ENCODE data around the gene WDFY3.

DNA sequence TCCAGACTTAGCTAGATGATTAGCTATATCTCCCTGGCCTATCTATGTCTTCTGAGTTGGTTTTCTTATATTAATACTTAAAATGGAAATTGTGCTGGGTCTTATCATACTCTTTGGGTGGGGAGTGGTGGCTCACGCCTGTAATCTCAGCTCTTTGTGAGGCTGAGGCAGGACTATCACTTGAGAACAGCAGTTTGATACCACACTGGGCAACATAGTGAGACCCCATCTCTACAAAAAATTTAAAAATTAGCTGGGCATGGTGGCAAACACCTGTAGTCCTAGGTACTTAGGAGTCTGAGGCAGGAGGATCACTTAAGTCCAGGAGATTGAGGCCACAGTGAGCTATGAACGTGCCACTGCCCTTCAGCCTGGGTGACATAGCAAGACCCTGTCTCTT lies 30.4 kb downstream of the WDFY3 start:
- TF ChIP-seq CTCF (IDR thresholded peaks at IDR 0.05), result no peak
- no peak for TF ChIP-seq EZH2 (IDR thresholded peaks at IDR 0.05; ENCODE audit: borderline replicate concordance, insufficient read depth, low read depth, low read length, poor library complexity, severe bottlenecking)

All from B cell (primary cell).